Lower leg skin (tissue), 3 donors: ENCODE data around the gene PDE4A.

Experiments
- CTCF ChIP-seq, 3 donors: fragments of 450-650 bp; IDR thresholded peaks; one replicate each; pipeline ENCODE4 v1.5.1; 2016; ENCODE audit warnings: antibody characterized with exemption in 3 of 3, mild to moderate bottlenecking in 3 of 3, moderate library complexity in 2 of 3
- POLR2A ChIP-seq, 2 donors: fragments of 450-650 bp; IDR thresholded peaks; one replicate each; pipeline ENCODE4 v1.6.1; 2016 to 2017; ENCODE audit warnings: antibody characterized with exemption in 2 of 2, mild to moderate bottlenecking in 1 of 2, moderate library complexity in 1 of 2

- TF ChIP-seq CTCF (IDR thresholded peaks at IDR 0.05), result no peak
- TF ChIP-seq POLR2A (IDR thresholded peaks at IDR 0.05), result no peak
Observed at GRCh38 chr19:10431254-10431942, 11.1 kb downstream of the PDE4A start.
